HG02973 (cell line): ENCODE results near the gene ALG12.

ENCODE experiments used
- ATAC-seq: cut with Tn5 transposase; IDR thresholded peaks from one replicate; pipeline ENCODE4 v1.9.1; 2021; ENCODE audit warnings: moderate library complexity; ENCODE audit not compliant: unreplicated experiment

ALG12 gene

GRCh38 chr22:49958366-49958921 lies 40.2 kb upstream of the ALG12 start:
- no peak for ATAC-seq

- no peak for ATAC-seq
These were observed 39.7 kb upstream of the ALG12 start for GRCh38 chr22:49957826-49958365.

GRCh38 chr22:49956914-49957825 lies 38.9 kb upstream of the ALG12 start:
- no peak for ATAC-seq

- no peak for ATAC-seq
These were observed 38.2 kb upstream of the ALG12 start for GRCh38 chr22:49956418-49956770.

- no peak for ATAC-seq
These were observed 37.6 kb upstream of the ALG12 start for GRCh38 chr22:49955581-49956417.

- ATAC-seq = no peak
These were observed 36.8 kb upstream of the ALG12 start for GRCh38 chr22:49954991-49955580.

GRCh38 chr22:49954354-49954753 lies 36.1 kb upstream of the ALG12 start:
- ATAC-seq = no peak

GRCh38 chr22:49953680-49954344 lies 35.6 kb upstream of the ALG12 start:
- no peak for ATAC-seq

- ATAC-seq = no peak
These were observed 34.9 kb upstream of the ALG12 start for GRCh38 chr22:49953027-49953679.

- ATAC-seq = no peak
These were observed 34.0 kb upstream of the ALG12 start for GRCh38 chr22:49951986-49952896.

- ATAC-seq = no peak
These were observed 33.4 kb upstream of the ALG12 start for GRCh38 chr22:49951678-49951985.

GRCh38 chr22:49951000-49951677 lies 32.9 kb upstream of the ALG12 start:
- ATAC-seq = no peak

- ATAC-seq = no peak
These were observed 32.3 kb upstream of the ALG12 start for GRCh38 chr22:49950396-49950994.

- ATAC-seq = no peak
These were observed 31.7 kb upstream of the ALG12 start for GRCh38 chr22:49949914-49950292.

GRCh38 chr22:49948958-49949913 lies 31.0 kb upstream of the ALG12 start:
- ATAC-seq = no peak

GRCh38 chr22:49948116-49948957 lies 30.1 kb upstream of the ALG12 start:
- no peak for ATAC-seq
